Measurements from ENCODE around the gene ANKRD30A.
"Not testable (repeated sequence)": the region's sequence is repeated elsewhere in the genome, so short reads cannot be mapped to it uniquely, and the experiment has no call there.

Gene ANKRD30A

GRCh38 chr10:37384923-37385322 lies 259.5 kb downstream of the ANKRD30A start:
- DNase-seq (ENCODE audit: low read depth): no peak
- H3K4me3 ChIP-seq (ENCODE audit: low read depth, low read length): no peak overlapping the region
- no peak for TF ChIP-seq CTCF (IDR thresholded peaks at IDR 0.05; ENCODE audit: insufficient read depth, low read depth, low read length, missing control alignments)

GRCh38 chr10:37390926-37391325 lies 265.5 kb downstream of the ANKRD30A start:
- H3K4me3 ChIP-seq (ENCODE audit: low read depth, low read length): no peak overlapping the region
- no peak for DNase-seq (ENCODE audit: low read depth)
- TF ChIP-seq CTCF (IDR thresholded peaks at IDR 0.05; ENCODE audit: insufficient read depth, low read depth, low read length, missing control alignments): no peak

- not testable (repeated sequence) for DNase-seq (ENCODE audit: low read depth); H3K4me3 ChIP-seq (ENCODE audit: low read depth, low read length)
Observed at GRCh38 chr10:37400774-37401173, 275.4 kb downstream of the ANKRD30A start.

GRCh38 chr10:37401225-37401624 lies 275.8 kb downstream of the ANKRD30A start:
- no peak overlapping the region for H3K4me3 ChIP-seq (ENCODE audit: low read depth, low read length)
- DNase-seq (ENCODE audit: low read depth): no peak

GRCh38 chr10:37403776-37404175 lies 278.4 kb downstream of the ANKRD30A start:
- TF ChIP-seq CTCF (IDR thresholded peaks at IDR 0.05; ENCODE audit: insufficient read depth, low read depth, low read length, missing control alignments): no peak
- no peak overlapping the region for H3K4me3 ChIP-seq (ENCODE audit: low read depth, low read length)
- DNase-seq (ENCODE audit: low read depth): no peak

More at GRCh38 chr10:37401225-37401624, 275.8 kb downstream of the ANKRD30A start:
- TF ChIP-seq CTCF (IDR thresholded peaks at IDR 0.05; ENCODE audit: insufficient read depth, low read depth, low read length, missing control alignments): no peak

Measured in GM12865 (cell line).